ENCODE data around the gene TMCO4.
"Not testable (repeated sequence)": the region's sequence is repeated elsewhere in the genome, so short reads cannot be mapped to it uniquely, and the experiment has no call there.

Gene TMCO4

GRCh38 chr1:19799230-19800075, at the start of gene TMCO4:
TMCO4 (minus strand) TSS chr1:19799916; CDS start chr1:19780758, 19,158 bp downstream.
- peak; percentile 62 for DNase-seq

GRCh38 chr1:19849307-19849706, 49.6 kb upstream of the TMCO4 start:
- not testable (repeated sequence) for DNase-seq

- DNase-seq, result not testable (repeated sequence)
These were observed 47.6 kb upstream of the TMCO4 start for GRCh38 chr1:19847334-19847733.

- DNase-seq, result no peak
These were observed 46.6 kb upstream of the TMCO4 start for GRCh38 chr1:19846338-19846737.

- no peak for DNase-seq
These were observed 45.8 kb upstream of the TMCO4 start for GRCh38 chr1:19845555-19845954.

DNA sequence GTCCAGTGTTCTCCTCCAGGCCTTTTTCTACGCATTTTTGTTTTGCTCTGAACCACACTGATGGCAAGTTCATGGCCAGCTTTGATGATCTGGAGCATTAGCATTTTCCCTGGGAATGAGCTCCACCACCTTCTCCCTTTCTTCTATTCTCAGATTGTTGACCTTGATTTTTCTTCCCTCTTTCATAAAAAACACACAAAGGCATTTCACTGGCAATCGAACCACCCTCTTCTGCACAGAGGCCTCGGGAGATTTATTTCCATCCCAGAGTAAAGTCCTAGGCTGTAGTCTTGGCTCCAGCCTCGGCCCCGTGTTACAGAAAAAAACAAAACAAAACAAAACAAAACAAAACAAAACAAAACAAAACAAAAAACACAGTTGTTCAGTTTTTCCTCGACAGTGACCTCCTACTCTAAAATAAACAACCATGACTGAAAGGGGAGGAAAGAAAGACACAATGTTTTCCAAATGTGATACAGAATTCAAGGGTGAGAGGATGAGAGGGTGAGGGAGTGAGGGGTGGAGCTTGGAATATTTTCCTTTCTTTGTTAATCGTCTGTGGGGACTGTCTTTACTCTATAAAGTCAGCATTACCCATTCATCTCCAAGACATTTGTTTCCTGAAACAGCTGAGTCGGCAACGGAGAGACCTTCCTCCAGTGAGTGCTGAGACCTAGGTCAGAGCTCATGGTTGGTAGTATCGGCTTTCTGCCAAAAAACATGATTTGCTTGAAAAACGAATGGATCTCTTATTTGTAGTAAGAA, 45.2 kb upstream of the TMCO4 start:
- DNase-seq, result no peak

GRCh38 chr1:19840228-19840627, 40.5 kb upstream of the TMCO4 start:
- no peak for DNase-seq

- no peak for DNase-seq
These were observed 38.1 kb upstream of the TMCO4 start for GRCh38 chr1:19837866-19838265.

GRCh38 chr1:19835578-19835977, 35.9 kb upstream of the TMCO4 start:
- DNase-seq, result no peak

DNA sequence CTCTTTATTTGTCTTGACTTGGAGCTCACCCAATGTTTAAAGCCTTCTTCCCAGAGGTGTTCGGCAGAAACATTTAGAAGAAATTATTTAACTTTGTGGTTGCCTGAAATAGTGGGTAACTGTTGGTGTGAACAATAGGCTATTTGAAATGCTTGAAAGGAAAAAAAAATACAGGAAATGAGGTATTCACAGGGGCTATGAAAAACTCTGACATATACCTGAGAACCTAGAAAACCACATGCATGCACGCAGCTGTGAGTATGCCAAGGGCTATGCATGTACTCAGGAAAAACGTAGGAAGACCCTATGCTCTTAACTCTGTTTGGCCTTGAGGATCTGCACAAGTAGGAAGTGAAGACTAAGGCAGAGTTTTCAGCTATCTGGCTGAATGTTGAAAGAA, 31.7 kb upstream of the TMCO4 start:
- DNase-seq, result no peak

DNA sequence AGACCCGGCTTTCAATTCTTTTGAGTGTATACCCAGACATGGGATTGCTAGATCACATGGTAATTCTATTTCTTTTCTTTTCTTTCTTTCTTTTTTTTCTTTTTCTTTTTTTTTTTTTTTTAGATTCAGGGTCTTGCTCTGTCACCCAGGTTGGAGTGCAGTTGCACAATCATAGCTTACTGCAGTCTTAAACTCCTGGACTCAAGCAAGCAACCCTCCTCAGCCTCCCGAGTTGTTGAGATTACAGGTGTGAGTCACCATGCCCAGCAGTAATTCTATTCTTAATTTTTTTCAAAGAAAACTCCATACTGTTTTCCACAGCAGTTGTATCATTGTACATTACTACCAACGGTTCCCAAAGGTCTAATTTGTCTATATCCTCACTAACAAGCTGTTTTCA, 28.8 kb upstream of the TMCO4 start:
- DNase-seq, result peak; percentile 7

DNA sequence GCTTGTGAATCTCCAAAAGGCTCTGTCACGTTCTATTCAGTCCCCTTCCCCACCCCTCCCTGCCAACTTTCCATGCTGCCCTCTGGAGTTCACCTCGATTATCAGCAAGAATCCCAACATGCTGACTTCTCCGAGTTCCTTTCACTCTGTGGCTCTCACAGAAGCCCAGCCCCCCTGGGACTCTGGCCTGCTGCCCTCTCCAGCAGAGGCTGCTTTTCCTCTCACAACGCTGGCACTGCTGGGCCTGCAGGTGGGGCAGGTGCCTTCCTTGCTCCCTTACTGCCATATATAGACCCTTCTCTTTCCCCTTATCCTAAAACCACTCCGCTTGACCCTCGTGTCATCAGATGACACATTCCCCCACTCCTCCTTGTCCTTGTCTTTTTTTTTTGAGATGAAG, 25.6 kb upstream of the TMCO4 start:
- DNase-seq, result no peak

GRCh38 chr1:19824541-19824940, 24.8 kb upstream of the TMCO4 start:
- DNase-seq, result no peak

GRCh38 chr1:19824036-19824435, 24.3 kb upstream of the TMCO4 start:
- DNase-seq, result no peak

- DNase-seq, result no peak
These were observed 20.0 kb upstream of the TMCO4 start for GRCh38 chr1:19819701-19820100.

GRCh38 chr1:19818324-19818723, 18.6 kb upstream of the TMCO4 start:
- DNase-seq, result no peak

GRCh38 chr1:19817160-19817559, 17.4 kb upstream of the TMCO4 start:
- no peak for DNase-seq

- DNase-seq, result not testable (repeated sequence)
These were observed 17.0 kb upstream of the TMCO4 start for GRCh38 chr1:19816737-19817086.

GRCh38 chr1:19815801-19816736, 16.4 kb upstream of the TMCO4 start:
- DNase-seq, result no peak

GRCh38 chr1:19814681-19815503, 15.2 kb upstream of the TMCO4 start, which contains the start of gene RNF186:
RNF186 (minus strand) TSS chr1:19815283; CDS start chr1:19815101, 182 bp downstream.
- no peak for DNase-seq

DNA sequence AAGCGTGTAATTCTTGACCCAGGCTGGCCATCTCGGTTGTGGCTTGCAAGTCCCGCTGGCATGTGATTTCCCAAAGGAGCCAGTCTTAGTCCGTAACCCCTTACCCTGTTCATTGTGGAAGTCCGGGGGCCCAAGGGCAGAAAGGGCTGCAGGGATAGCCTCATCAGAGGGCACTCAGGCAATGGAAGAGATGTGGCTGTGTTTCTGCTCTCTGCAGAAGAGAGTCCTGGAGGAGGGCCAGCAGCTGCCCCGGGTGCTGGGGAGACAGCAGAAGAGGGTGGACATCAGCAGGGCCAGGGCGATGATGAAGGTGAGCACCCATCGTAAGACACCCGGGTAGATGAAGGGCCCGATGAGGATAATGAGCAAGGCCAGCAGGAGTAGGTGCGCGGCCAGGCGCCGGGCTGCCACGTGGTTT, 14.5 kb upstream of the TMCO4 start:
- DNase-seq, result no peak

DNA sequence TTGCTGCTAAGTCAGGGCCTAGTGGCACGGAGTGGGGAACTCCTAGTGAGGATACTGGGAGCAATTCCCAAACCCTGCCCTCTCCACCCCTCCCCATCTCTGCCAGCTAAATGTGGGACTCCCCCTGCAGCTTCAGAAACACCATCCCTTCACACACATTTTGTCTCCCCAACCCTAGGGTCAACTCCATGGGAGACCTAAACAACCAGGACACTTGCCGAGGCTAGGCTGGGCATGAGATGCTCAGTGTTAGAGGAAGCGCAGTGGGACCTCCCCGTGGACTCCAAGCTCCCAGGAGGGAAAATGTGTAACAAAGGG, 13.9 kb upstream of the TMCO4 start:
- no peak for DNase-seq

All from NK-92 treated with Interleukin-12 subunit alpha and Interleukin-12 subunit beta, amount 100 ng/mL, for 24 hours (cell line).